Large intestine (tissue), 3 donors: ENCODE data around the gene KRTAP10-1. TPM values are rescaled to one million over a fixed set of nuclear protein-coding genes. Genes with fewer than 3 reads are reported as not detected.

Source experiments
- DNase-seq, 2 donors: peaks; one replicate each; pipeline versions ENCODE4 v3.0.0 to v3.0.0-alpha.2; 2013
- H3K27ac ChIP-seq: one replicate; pipeline ENCODE4 v1.5.1; 2013; ENCODE audit warnings: low read length
- H3K27me3 ChIP-seq: 2 replicates; pipeline ENCODE4 v1.6.1; 2013; ENCODE audit warnings: low read length; ENCODE audit not compliant: control insufficient read depth, insufficient read depth
- H3K36me3 ChIP-seq: 2 replicates; pipeline ENCODE4 v1.6.1; 2013; ENCODE audit warnings: low read length; ENCODE audit not compliant: control insufficient read depth, insufficient read depth
- H3K4me1 ChIP-seq: one replicate; pipeline ENCODE4 v1.6.1; 2013; ENCODE audit warnings: low read length; ENCODE audit not compliant: control insufficient read depth, insufficient read depth
- H3K4me3 ChIP-seq: one replicate; pipeline ENCODE4 v1.5.1; 2013; ENCODE audit warnings: low read length
- H3K9me3 ChIP-seq: one replicate; pipeline ENCODE4 v1.6.1; 2013; ENCODE audit warnings: mild to moderate bottlenecking, low read depth, low read length, moderate library complexity; ENCODE audit not compliant: control insufficient read depth
- WGBS: methylation state at CpG from one replicate; pipeline ENCODE4 v1.1.5; 2013; ENCODE audit warnings: low lambda C conversion rate; ENCODE audit not compliant: insufficient coverage; 5-methylcytosine and 5-hydroxymethylcytosine counted together
- polyA plus RNA-seq: library from polyadenylated mRNA; unstranded; fragments of 120-200 nt; gene quantifications from one replicate; pipeline ENCODE4 v1.2.1, GENCODE V29; 2013

Gene KRTAP10-1
- polyA plus RNA-seq, 1 donor, result not detected

DNA sequence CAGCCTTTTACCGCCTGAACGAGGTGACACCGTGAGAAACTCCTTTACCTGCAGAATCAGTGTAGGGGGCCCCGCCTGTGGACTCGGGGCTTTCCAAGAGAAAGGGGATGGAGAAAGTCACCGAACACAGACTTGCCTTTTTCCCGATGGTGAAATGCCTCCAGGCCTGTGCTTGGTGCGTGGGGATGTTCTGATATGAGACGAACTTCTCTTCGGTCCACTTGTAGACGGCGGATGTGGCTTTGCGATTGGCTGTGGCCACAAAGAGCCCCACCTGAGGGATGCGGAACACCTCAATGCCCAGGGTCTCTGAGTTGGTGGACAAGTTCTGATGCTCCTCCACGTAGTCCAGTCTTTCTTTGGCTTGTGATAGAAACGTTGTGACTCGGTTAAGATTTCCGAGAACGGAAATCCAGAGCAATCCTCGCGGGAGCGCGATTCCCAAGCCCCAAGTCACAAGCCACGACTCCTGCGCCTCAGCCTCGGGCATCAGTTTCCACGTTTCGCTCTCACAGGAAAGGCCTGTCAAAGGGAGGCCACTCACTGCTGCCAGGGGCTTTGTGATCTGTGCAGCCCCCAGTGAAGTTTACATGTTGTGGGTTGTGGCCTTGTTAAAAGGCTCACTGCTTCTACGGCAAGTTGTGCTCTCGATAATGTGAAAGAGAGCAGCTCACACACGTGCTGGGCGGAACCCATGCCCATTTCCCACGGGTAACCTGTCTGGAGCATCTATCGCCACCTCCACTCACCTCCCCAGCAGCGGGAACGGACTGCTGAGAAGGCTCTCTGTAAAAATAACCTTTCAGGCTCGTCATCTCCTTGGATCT is 12.6 kb downstream of the KRTAP10-1 start:
- H3K27me3 ChIP-seq, result no peaks in the 10 kb centered on the region
- no peak overlapping the region for H3K4me3 ChIP-seq
- no peak overlapping the region for H3K27ac ChIP-seq
- peaks cover 3% of the 10 kb centered on the region for H3K9me3 ChIP-seq
- no peak for DNase-seq
- H3K36me3 ChIP-seq, result no peaks in the 10 kb centered on the region
- WGBS, result no CpG with 5 or more reads among the region's 37 CpGs
- H3K4me1 ChIP-seq, result no peaks in the 10 kb centered on the region

DNA sequence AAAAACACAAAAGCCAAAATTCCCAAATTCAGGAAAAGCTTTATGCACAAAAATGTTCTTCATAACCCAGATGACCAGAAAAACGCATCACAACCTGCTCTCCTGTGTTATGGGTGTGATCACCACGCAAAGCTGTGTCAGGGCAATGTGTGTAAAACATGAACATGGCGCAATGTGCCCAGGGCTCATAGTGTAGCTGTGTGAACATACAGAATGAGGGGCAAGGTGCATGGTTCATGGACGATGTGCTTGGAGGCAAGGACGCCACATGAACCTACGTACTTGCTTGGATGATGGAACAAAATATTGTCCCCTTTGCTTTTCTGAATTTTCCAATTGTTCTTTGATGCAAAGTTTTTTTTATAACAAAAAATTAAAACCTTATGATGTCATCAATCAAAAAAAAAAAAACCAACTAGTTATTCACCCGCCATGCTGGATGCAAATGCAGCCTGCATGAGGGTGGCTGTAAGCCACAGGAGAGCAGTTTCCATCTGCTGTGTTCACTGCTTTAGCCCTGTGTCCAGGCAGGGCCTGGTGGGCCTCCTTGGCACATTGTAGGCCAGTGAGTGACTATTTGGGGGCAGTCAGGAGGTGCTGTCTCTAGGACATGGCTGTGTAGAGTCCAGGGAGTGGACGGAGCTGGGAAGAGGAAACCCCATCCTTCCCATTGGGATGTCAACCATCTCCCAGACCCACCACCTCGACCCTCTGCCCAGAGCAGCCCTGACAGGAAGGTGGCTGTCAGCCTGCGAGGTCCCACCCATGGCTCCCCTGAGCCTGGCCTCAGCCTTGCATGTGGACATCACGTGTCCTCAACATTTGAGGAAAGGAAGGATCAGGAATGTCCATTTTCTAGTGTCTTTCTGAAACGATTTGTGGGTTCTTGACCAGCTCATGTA is 13.6 kb downstream of the KRTAP10-1 start:
- Histone ChIP-seq H3K36me3 (no peaks in the 10 kb centered on the region), H3K27me3 (no peaks in the 10 kb centered on the region), H3K4me1 (no peaks in the 10 kb centered on the region), H3K9me3 (peaks cover 3% of the 10 kb centered on the region), H3K4me3 (no peak overlapping the region), H3K27ac (no peak overlapping the region)
- DNase-seq, result no peak
- no CpG with 5 or more reads among the region's 12 CpGs for WGBS

DNA sequence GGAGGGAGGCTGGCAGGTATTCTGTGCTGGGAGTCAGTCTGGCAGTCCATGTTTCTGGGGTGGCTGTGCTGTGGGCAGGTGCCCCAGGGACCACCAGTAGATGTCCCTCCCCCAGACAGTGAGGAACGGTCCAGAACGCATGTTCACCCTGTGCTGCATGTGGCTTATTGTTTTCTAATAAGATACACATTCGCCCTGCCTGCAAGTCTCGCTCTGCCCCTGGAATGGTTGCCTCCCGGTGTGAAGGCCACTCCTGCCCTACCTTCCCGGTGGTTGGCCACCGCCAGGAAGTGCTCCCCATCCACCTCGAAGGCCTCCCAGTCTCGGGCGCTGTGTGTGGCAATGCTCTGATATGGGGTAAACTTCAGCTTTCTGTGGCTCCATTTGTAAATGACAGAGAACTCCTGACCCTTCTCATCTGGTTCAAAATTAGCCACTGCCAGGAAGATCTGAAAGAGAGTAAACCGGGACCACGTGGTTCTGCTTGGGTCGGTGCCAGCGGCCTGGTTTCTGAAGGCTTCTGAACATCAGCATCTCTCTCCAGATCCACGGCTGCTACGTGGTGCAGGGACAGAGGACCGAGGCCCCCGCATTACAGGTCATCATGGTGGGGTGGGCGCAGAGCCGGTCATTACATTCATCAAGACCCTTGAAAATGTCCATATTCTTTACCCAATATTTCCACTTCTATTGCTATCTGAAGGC is 14.5 kb downstream of the KRTAP10-1 start:
- Histone ChIP-seq H3K4me1 (no peaks in the 10 kb centered on the region), H3K36me3 (no peaks in the 10 kb centered on the region), H3K9me3 (peaks cover 3% of the 10 kb centered on the region), H3K27me3 (no peaks in the 10 kb centered on the region), H3K4me3 (no peak overlapping the region), H3K27ac (no peak overlapping the region)
- DNase-seq, result no peak
- WGBS, result no CpG with 5 or more reads among the region's 20 CpGs

- Histone ChIP-seq H3K27ac (no peak overlapping the region), H3K4me1 (no peaks in the 10 kb centered on the region), H3K9me3 (peaks cover 3% of the 10 kb centered on the region), H3K4me3 (no peak overlapping the region), H3K36me3 (no peaks in the 10 kb centered on the region), H3K27me3 (no peaks in the 10 kb centered on the region)
- 100% methylated on average over 1 of the region's 2 CpGs for WGBS
- DNase-seq, result no peak
These were observed 15.3 kb downstream of the KRTAP10-1 start for GRCh38 chr21:44524414-44525371.

GRCh38 chr21:44523567-44524413 is 16.2 kb downstream of the KRTAP10-1 start:
- no peak for DNase-seq
- H3K27ac ChIP-seq, result no peak overlapping the region
- H3K27me3 ChIP-seq, result no peaks in the 10 kb centered on the region
- peaks cover 3% of the 10 kb centered on the region for H3K9me3 ChIP-seq
- H3K4me3 ChIP-seq, result no peak overlapping the region
- whole genome bisulfite sequencing, result no CpG with 5 or more reads among the region's 1 CpG
- H3K36me3 ChIP-seq, result no peaks in the 10 kb centered on the region
- no peaks in the 10 kb centered on the region for H3K4me1 ChIP-seq

GRCh38 chr21:44522753-44523204 is 17.2 kb downstream of the KRTAP10-1 start:
- Histone ChIP-seq H3K4me1 (no peaks in the 10 kb centered on the region), H3K27ac (no peak overlapping the region), H3K4me3 (no peak overlapping the region), H3K36me3 (no peaks in the 10 kb centered on the region), H3K9me3 (peaks cover 3% of the 10 kb centered on the region), H3K27me3 (no peaks in the 10 kb centered on the region)
- no peak for DNase-seq
- no CpG with 5 or more reads among the region's 1 CpG for WGBS

DNA sequence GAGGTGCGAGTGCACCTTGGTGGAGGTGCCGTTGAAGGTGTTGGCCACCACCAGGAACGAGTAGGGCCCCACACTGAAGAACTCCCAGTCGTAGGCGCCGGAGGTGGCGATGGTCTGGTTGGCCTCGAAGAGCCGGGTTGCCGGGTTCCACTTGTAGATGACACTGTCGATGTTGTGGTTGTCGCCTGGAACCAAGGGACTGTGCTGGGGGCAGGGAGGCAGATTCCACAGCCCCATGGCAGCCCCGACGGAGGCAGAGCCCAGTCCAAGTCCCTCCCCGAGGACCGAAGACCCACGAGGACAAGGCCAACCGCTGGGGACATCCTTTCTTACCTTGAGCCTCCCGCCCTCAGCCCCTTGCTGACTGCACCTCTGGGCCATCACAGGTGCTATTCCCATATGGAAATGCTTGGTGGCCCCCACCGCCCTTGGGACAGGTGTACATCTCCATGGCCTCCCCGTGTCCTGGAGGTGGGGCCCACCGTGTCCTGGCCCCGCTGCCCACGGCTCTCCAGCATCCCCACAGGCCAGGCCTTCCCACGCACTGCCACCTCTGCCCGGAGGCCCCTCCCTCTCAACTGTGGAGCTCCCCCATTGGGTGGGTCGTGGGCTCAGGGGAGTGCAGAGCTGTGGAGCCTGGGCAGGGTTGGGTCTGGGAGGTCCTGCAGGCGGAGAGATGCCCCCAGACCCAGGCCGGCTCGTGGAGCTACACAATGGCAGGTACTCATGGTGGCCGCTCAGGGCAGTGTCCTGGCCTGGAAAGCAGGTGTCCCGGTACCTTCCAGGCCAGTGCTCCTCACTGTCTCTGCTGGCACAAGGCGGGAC is 17.9 kb downstream of the KRTAP10-1 start:
- Histone ChIP-seq H3K27me3 (no peaks in the 10 kb centered on the region), H3K4me3 (no peak overlapping the region), H3K27ac (no peak overlapping the region), H3K36me3 (no peaks in the 10 kb centered on the region), H3K4me1 (no peaks in the 10 kb centered on the region), H3K9me3 (peaks cover 3% of the 10 kb centered on the region)
- WGBS, result 100% methylated on average over 4 of the region's 33 CpGs
- no peak for DNase-seq

GRCh38 chr21:44521301-44521927 is 18.6 kb downstream of the KRTAP10-1 start:
- Histone ChIP-seq H3K27ac (no peak overlapping the region), H3K4me1 (no peaks in the 10 kb centered on the region), H3K36me3 (no peaks in the 10 kb centered on the region), H3K4me3 (no peak overlapping the region), H3K9me3 (peaks cover 3% of the 10 kb centered on the region), H3K27me3 (no peaks in the 10 kb centered on the region)
- DNase-seq, result no peak
- WGBS, result no CpG with 5 or more reads among the region's 22 CpGs
